LoVo (cell line): ENCODE measurements around the gene ZBTB20.

Experiments
- DNase-seq: peaks from one replicate; pipeline ENCODE4 v3.0.0-alpha.2; 2016; ENCODE audit warnings: low spot score

The ZBTB20 gene

GRCh38 chr3:115021061-115021460 lies 126.0 kb downstream of the ZBTB20 start:
- no peak for DNase-seq

GRCh38 chr3:115019900-115020299 lies 127.2 kb downstream of the ZBTB20 start:
- DNase-seq = no peak

GRCh38 chr3:115018694-115019093 lies 128.4 kb downstream of the ZBTB20 start:
- no peak for DNase-seq

GRCh38 chr3:115007966-115008365 lies 139.1 kb downstream of the ZBTB20 start:
- no peak for DNase-seq

GRCh38 chr3:115004201-115005140 lies 142.6 kb downstream of the ZBTB20 start:
- DNase-seq = no peak

GRCh38 chr3:114998971-114999579 lies 148.0 kb downstream of the ZBTB20 start:
- DNase-seq = no peak

GRCh38 chr3:114994554-114995341 lies 152.3 kb downstream of the ZBTB20 start:
- no peak for DNase-seq

GRCh38 chr3:114985776-114986175 lies 161.3 kb downstream of the ZBTB20 start:
- DNase-seq = no peak

GRCh38 chr3:114983248-114983647 lies 163.8 kb downstream of the ZBTB20 start:
- DNase-seq = no peak

GRCh38 chr3:114974387-114974786 lies 172.7 kb downstream of the ZBTB20 start:
- DNase-seq = no peak

- DNase-seq = no peak
These were observed 173.6 kb downstream of the ZBTB20 start for GRCh38 chr3:114973536-114973935.

GRCh38 chr3:114967168-114967567 lies 179.9 kb downstream of the ZBTB20 start:
- no peak for DNase-seq

- no peak for DNase-seq
These were observed 184.9 kb downstream of the ZBTB20 start for GRCh38 chr3:114962189-114962588.

GRCh38 chr3:114958930-114959329 lies 188.2 kb downstream of the ZBTB20 start:
- DNase-seq = no peak

GRCh38 chr3:114953800-114954199 lies 193.3 kb downstream of the ZBTB20 start:
- no peak for DNase-seq

GRCh38 chr3:114953215-114953799 lies 193.8 kb downstream of the ZBTB20 start:
- DNase-seq = no peak

GRCh38 chr3:114942773-114943172 lies 204.3 kb downstream of the ZBTB20 start:
- DNase-seq = no peak

GRCh38 chr3:114941626-114942309 lies 205.3 kb downstream of the ZBTB20 start:
- DNase-seq = no peak

- DNase-seq = no peak
These were observed 207.2 kb downstream of the ZBTB20 start for GRCh38 chr3:114939920-114940319.

- DNase-seq = no peak
These were observed 213.7 kb downstream of the ZBTB20 start for GRCh38 chr3:114933407-114933806.

GRCh38 chr3:114929971-114930732 lies 216.9 kb downstream of the ZBTB20 start:
- DNase-seq = no peak
